Activated CD4-positive, alpha-beta T cell treated with anti-CD3 and anti-CD28 coated beads, Interleukin-2, amount 10 ng/mL, durations not matched to agents 7 days and 5 days (primary cell): ENCODE results near the gene ITGB5. TPM values are rescaled to one million over a fixed set of nuclear protein-coding genes. Genes with fewer than 3 reads are reported as not detected.
A peak's percentile ranks its signal among the peaks of the same experiment; 100 is the strongest.

Experiments
- CTCF ChIA-PET: fragments of 350-600 bp; sonication (Branson Sonifier 250); formaldehyde crosslinking; loops from one replicate; lab custom pipeline; 2021; ENCODE audit warnings: antibody characterized with exemption; lab: Charles Lee
- POLR2A ChIA-PET: fragments of 350-600 bp; sonication (Branson Sonifier 250); formaldehyde crosslinking; loops from one replicate; lab custom pipeline; 2021; ENCODE audit warnings: antibody characterized with exemption; lab: Charles Lee
- DNase-seq: peaks from one replicate; pipeline ENCODE4 v3.0.0-alpha.2; 2020
- H3K27ac Mint-ChIP-seq: one replicate; pipeline ENCODE4 v1.8.0; 2021; ENCODE audit warnings: mild to moderate bottlenecking, moderate library complexity, mixed read lengths
- H3K27me3 Mint-ChIP-seq: one replicate; pipeline ENCODE4 v1.8.0; 2021; ENCODE audit warnings: mixed read lengths
- H3K36me3 Mint-ChIP-seq: one replicate; pipeline ENCODE4 v1.8.0; 2021; ENCODE audit warnings: low read depth, mixed read lengths
- H3K4me1 Mint-ChIP-seq: one replicate; pipeline ENCODE4 v1.8.0; 2021; ENCODE audit warnings: mixed read lengths
- H3K4me3 Mint-ChIP-seq: one replicate; pipeline ENCODE4 v1.8.0; 2021; ENCODE audit warnings: mild to moderate bottlenecking, moderate library complexity, mixed read lengths
- H3K9me3 Mint-ChIP-seq: one replicate; pipeline ENCODE4 v1.8.0; 2021; ENCODE audit warnings: mixed read lengths
- total RNA-seq, 2 experiments: library from RNA; stranded (reverse); gene quantifications; one replicate each; pipeline ENCODE4 v1.2.3, GENCODE V29; 2021

ITGB5 gene
- total RNA-seq, 2 experiments from 2014 or later = 0.15 to 0.37 TPM

DNA sequence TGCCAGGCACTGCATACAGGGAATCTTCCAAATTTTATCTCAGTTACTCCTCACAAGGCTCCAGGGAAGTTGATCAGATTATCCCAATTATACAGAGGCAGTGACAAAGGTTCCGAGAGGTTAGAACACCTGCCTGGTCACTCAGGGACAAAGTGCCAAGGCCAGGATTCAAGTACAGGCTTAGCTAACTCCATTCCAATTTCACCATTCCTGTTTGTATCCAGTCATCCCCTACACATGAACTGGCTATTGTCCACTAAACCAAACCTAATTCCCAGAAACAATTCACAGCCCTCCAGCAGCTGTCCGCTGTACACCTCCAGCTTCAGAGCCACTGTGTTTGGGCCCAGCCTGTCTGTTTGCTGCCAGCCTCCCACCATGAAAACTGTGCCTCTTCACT, 31.4 kb upstream of the ITGB5 start:
- Mint-ChIP-seq H3K4me1 (no peaks in the 10 kb centered on the region), H3K27ac (no peak overlapping the region), H3K36me3 (no peaks in the 10 kb centered on the region), H3K9me3 (no peaks in the 10 kb centered on the region), H3K27me3 (peaks cover 10% of the 10 kb centered on the region), H3K4me3 (no peak overlapping the region)
- ChIA-PET CTCF (interaction anchor here (1.1 kb wide), 1 partner anchor 17 kb away, joined by 5 read pairs; no protein-coding TSS in a partner anchor), POLR2A (no interaction called here)
- DNase-seq = no peak

- POLR2A ChIA-PET = no interaction called here
- no peak for DNase-seq
- peaks cover 7% of the 10 kb centered on the region for H3K27me3 Mint-ChIP-seq
- CTCF ChIA-PET = no interaction called here
- H3K36me3 Mint-ChIP-seq = no peaks in the 10 kb centered on the region
- H3K4me1 Mint-ChIP-seq = no peaks in the 10 kb centered on the region
- H3K9me3 Mint-ChIP-seq = no peaks in the 10 kb centered on the region
- H3K27ac Mint-ChIP-seq = no peak overlapping the region
- H3K4me3 Mint-ChIP-seq = no peak overlapping the region
Observed at GRCh38 chr3:124916837-124917409, 29.8 kb upstream of the ITGB5 start.

GRCh38 chr3:124915254-124915653, 28.1 kb upstream of the ITGB5 start:
- Mint-ChIP-seq H3K4me3 (no peak overlapping the region), H3K4me1 (no peaks in the 10 kb centered on the region), H3K27me3 (peaks cover 8% of the 10 kb centered on the region), H3K9me3 (no peaks in the 10 kb centered on the region), H3K36me3 (no peaks in the 10 kb centered on the region), H3K27ac (no peak overlapping the region)
- no peak for DNase-seq
- POLR2A ChIA-PET = no interaction called here
- CTCF ChIA-PET = no interaction called here

DNA sequence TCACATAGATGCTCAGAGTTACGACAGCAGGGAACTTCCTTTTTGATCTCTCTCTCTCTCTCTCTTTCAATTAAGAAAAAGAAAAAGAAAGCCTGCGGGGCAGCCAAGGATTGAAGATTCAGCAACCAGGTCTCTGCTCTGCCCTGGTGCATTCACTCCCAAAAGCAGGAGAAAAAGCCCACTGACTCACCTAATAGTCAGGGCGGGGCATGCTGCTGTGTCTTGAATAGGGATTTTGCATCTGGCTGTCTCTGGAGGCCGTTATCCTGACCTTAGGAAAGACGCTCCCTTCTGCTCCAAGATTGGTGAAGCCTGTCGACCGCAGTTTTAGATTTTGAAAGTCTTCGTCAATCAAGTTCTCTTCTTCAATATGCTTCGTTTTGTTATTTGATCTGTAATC, 20.8 kb upstream of the ITGB5 start:
- Mint-ChIP-seq H3K36me3 (no peaks in the 10 kb centered on the region), H3K9me3 (no peaks in the 10 kb centered on the region), H3K4me1 (no peaks in the 10 kb centered on the region), H3K27ac (no peak overlapping the region), H3K27me3 (peaks cover 28% of the 10 kb centered on the region), H3K4me3 (no peak overlapping the region)
- ChIA-PET POLR2A (no interaction called here), CTCF (no interaction called here)
- DNase-seq = no peak

DNA sequence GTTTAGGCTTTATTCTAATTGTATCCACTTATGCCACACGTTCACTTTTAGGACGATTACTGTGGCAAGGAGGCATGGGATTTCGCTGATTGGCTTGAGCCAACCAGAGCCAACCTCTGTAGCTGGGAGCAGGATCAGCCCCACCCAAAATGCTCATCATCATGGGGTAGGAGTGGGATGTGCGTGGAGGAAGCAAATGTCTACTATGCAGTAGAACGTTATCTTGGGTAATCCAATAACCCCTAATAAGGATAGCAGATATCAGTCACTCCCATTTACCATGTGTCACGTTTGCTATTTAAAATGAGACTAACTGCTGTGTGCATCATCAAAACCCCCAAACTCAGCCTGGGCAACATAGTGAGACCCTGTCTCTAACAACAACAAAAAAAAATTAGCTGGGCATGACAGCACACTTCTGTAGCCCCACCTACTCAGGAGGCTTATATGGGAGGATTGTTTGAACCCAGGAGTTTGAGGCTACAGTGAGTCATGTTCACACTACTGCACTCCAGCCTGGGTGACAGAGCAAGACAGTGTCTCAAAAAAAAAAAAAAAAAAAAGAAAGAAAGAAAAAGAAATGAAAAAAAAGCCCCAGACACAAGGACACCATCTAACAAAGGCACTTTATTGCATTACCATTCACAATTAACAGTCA, 17.8 kb upstream of the ITGB5 start:
- Mint-ChIP-seq H3K4me3 (no peak overlapping the region), H3K36me3 (no peaks in the 10 kb centered on the region), H3K4me1 (peaks cover 8% of the 10 kb centered on the region), H3K27ac (no peak overlapping the region), H3K27me3 (peaks cover 19% of the 10 kb centered on the region), H3K9me3 (no peaks in the 10 kb centered on the region)
- CTCF ChIA-PET = interaction anchor here (1.1 kb wide), 1 partner anchor 125 kb away, joined by 3 read pairs; no protein-coding TSS in a partner anchor
- POLR2A ChIA-PET = no interaction called here
- DNase-seq = no peak

GRCh38 chr3:124903896-124904834, 17.0 kb upstream of the ITGB5 start:
- Mint-ChIP-seq H3K4me3 (no peak overlapping the region), H3K36me3 (no peaks in the 10 kb centered on the region), H3K27ac (no peak overlapping the region), H3K4me1 (peaks cover 8% of the 10 kb centered on the region), H3K27me3 (peaks cover 18% of the 10 kb centered on the region), H3K9me3 (no peaks in the 10 kb centered on the region)
- CTCF ChIA-PET = interaction anchor here (1.6 to 3.5 kb wide), 2 partner anchors 15 to 143 kb away, joined by 11 to 25 read pairs; partner anchors contain the start of gene ITGB5
- no peak for DNase-seq
- POLR2A ChIA-PET = no interaction called here

DNA sequence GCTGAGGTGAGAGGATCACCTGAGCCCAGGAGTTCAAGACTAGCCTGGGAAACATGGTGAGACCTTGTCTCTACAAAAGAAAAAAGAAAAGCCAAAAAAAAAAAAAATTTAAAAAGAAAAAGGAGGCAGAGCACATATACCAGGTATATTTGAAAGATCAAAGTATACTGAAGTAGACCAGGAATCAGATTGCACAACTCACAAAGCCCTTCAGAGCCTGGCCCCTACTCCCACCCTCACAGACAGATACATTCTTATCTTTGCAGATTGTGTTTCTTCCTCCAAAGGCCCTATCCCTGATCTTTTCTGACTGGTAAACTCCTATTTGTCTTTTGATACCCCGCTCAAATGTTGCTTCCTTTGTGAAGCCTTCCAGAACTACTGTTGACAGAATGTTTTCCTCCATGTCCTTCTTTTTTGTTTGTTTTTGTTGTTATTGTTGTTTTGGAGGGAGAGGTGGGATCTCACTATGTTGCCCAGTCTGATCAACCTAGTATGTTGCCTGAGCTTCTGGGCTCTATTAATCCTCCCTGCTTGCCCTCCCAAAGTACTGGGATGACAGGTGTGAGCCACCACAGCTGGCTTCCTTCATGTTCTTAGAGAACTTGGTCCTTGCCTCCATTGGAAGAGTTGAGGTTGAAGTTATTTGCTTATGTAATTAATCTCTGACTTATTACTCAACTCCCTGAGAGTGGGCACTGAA, 9.8 kb upstream of the ITGB5 start:
- H3K4me3 Mint-ChIP-seq = no peak overlapping the region
- H3K9me3 Mint-ChIP-seq = no peaks in the 10 kb centered on the region
- H3K27me3 Mint-ChIP-seq = no peaks in the 10 kb centered on the region
- CTCF ChIA-PET = interaction anchor here (0.8 kb wide), 1 partner anchor 136 kb away, joined by 3 read pairs; no protein-coding TSS in a partner anchor
- POLR2A ChIA-PET = no interaction called here
- peaks cover 8% of the 10 kb centered on the region for H3K4me1 Mint-ChIP-seq
- no peaks in the 10 kb centered on the region for H3K36me3 Mint-ChIP-seq
- H3K27ac Mint-ChIP-seq = no peak overlapping the region
- no peak for DNase-seq

- Mint-ChIP-seq H3K36me3 (no peaks in the 10 kb centered on the region), H3K27me3 (peaks cover 2% of the 10 kb centered on the region), H3K4me1 (peaks cover under 1% of the 10 kb centered on the region), H3K27ac (no peak overlapping the region), H3K9me3 (no peaks in the 10 kb centered on the region), H3K4me3 (no peak overlapping the region)
- DNase-seq = no peak
- POLR2A ChIA-PET = no interaction called here
- CTCF ChIA-PET = interaction anchor here (2.0 kb wide), 1 partner anchor 135 kb away, joined by 16 read pairs; no protein-coding TSS in a partner anchor
Observed at GRCh38 chr3:124895756-124896155, 8.6 kb upstream of the ITGB5 start.

GRCh38 chr3:124893526-124893925, 6.4 kb upstream of the ITGB5 start:
- Mint-ChIP-seq H3K36me3 (no peaks in the 10 kb centered on the region), H3K27me3 (peaks cover 19% of the 10 kb centered on the region), H3K9me3 (no peaks in the 10 kb centered on the region), H3K4me3 (no peak overlapping the region), H3K4me1 (no peaks in the 10 kb centered on the region), H3K27ac (no peak overlapping the region)
- ChIA-PET POLR2A (no interaction called here), CTCF (interaction anchor here (0.6 kb wide), 1 partner anchor 133 kb away, joined by 4 read pairs; no protein-coding TSS in a partner anchor)
- DNase-seq = no peak

DNA sequence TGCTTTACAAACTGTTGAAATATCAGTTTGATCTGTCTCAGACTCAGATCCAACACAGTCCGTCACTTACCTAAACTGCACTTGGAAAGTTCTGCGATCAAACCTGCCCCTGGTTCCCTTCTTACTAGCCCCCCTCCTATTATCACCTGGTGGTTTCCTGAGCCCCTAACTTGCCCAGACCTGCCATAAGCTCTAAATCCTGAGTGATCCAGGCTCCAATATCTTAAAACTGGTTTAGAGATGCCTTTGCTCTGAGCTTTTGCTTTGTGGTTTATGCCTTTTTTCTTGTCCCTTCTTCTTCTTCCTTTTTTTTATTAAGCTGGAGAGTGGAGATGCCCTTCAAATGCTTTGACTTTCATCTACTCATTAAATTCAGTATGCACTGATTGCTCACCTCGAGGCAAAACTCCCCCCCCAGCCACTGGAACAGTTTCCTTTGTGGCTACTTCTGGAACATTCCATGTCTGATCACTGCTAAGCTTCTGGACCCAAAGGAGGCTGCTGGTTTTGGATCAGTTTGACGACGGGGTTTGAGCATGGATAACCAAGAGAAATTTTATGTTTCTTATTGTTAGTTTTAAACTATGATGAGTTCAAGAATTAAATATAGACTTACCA, 3.5 kb upstream of the ITGB5 start:
- Mint-ChIP-seq H3K4me3 (no peak overlapping the region), H3K27ac (no peak overlapping the region), H3K36me3 (no peaks in the 10 kb centered on the region), H3K27me3 (peaks cover 34% of the 10 kb centered on the region), H3K9me3 (no peaks in the 10 kb centered on the region), H3K4me1 (peaks cover 4% of the 10 kb centered on the region)
- CTCF ChIA-PET = interaction anchor here (0.6 to 5.9 kb wide), 3 partner anchors 12 to 372 kb away, joined by 3 to 25 read pairs (median 3); no protein-coding TSS in a partner anchor
- no peak for DNase-seq
- POLR2A ChIA-PET = no interaction called here

DNA sequence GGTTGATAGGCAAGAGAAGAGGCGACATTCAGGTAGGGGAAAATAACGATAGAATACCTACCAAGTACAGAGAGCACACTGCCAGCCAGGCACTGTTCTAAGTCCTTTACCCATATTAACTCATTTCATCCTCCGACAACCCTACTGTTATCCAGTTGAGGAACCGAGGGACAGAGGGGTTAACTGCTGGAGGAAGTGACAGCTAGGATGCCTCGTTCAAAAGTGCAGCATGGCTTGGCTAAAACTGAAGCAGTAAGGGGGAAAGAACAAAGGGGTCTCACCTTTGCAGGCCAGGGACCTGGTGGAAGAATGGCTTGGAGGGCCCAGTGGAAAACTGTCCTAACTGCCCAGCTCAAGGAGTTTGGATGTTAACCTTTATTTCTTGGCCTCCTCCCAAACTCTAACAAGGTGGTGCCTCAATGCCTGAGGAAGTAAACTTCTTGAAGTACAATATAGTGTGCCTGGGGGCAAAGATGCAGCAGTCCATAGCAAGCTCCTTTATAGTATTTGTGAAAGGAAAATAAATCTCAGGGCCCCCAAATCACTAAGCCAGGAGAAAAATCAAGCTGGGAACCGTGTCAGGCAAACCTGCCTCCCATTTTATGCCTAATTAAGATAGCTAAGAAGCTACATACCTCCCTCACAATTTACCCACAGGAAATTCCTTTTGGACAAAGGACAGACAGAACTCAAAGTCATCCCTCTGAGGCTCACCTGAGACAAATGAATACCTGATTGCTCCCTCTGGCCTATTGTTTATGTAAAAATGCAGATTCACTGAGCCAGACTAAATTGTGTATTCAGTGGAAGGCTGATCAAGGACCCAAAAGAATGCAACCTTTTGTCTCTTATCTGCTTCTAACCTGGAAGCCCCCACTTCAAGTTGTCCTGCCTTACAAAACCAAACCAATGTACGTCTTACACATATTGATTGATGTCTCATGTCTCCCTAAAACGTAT, 1.6 kb upstream of the ITGB5 start:
- DNase-seq = no peak
- peaks cover 4% of the 10 kb centered on the region for H3K4me1 Mint-ChIP-seq
- peaks cover 52% of the 10 kb centered on the region for H3K27me3 Mint-ChIP-seq
- H3K27ac Mint-ChIP-seq = no peak overlapping the region
- H3K9me3 Mint-ChIP-seq = no peaks in the 10 kb centered on the region
- H3K36me3 Mint-ChIP-seq = no peaks in the 10 kb centered on the region
- peak overlapping the region; percentile 54 for H3K4me3 Mint-ChIP-seq
- POLR2A ChIA-PET = no interaction called here
- CTCF ChIA-PET = interaction anchor here (0.6 to 5.9 kb wide), 5 partner anchors 14 to 144 kb away, joined by 3 to 25 read pairs (median 4); no protein-coding TSS in a partner anchor
